ENCODE results near the gene TM4SF18.

The TM4SF18 gene

DNA sequence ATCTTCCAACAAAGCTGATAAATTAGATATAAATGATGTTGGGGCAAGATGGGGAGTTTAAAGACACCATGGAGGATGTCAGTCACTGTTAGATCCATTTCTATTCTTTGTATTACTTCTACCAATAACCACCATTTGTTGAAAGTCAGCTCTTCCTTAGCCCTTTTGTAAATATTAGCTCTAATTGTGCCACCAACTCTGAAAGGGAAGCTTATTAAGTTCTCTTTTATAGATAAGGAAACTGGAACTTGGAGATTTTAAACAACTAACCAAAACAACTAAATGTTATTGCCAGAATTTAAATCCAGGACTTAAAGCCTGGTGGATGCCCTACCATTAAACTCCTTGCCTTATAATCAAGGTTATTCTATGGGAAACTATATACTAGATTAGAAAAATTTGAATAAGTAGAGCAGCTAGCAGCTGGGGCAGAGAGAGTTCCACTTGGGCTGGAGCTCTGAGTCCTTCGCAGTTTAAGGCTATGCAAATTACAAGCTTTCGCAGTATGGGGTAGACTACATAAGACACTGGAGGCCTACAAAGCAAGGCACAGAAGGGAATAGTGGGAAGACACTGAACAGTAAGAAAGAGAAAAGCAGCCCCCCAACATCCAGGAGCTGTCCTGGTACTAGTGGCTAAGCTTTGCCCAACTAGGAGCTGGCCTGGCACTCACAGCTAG lies 52.6 kb downstream of the TM4SF18 start:
- no peak for ATAC-seq
- TF ChIP-seq OSR1 (CRISPR knock-in tag; IDR thresholded peaks at IDR 0.05): no peak
- TF ChIP-seq, protein P1, sequence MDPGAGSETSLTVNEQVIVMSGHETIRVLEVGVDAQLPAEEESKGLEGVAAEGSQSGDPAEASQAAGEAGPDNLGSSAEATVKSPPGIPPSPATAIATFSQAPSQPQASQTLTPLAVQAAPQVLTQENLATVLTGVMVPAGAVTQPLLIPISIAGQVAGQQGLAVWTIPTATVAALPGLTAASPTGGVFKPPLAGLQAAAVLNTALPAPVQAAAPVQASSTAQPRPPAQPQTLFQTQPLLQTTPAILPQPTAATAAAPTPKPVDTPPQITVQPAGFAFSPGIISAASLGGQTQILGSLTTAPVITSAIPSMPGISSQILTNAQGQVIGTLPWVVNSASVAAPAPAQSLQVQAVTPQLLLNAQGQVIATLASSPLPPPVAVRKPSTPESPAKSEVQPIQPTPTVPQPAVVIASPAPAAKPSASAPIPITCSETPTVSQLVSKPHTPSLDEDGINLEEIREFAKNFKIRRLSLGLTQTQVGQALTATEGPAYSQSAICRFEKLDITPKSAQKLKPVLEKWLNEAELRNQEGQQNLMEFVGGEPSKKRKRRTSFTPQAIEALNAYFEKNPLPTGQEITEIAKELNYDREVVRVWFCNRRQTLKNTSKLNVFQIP (CRISPR knock-in tag; IDR thresholded peaks at IDR 0.05; ENCODE audit: borderline replicate concordance, low read depth): no peak
- TF ChIP-seq ZNF70 (CRISPR knock-in tag; IDR thresholded peaks at IDR 0.05): no peak
- TF ChIP-seq ISL1 (CRISPR knock-in tag; IDR thresholded peaks at IDR 0.05): no peak
- TF ChIP-seq, protein P2, sequence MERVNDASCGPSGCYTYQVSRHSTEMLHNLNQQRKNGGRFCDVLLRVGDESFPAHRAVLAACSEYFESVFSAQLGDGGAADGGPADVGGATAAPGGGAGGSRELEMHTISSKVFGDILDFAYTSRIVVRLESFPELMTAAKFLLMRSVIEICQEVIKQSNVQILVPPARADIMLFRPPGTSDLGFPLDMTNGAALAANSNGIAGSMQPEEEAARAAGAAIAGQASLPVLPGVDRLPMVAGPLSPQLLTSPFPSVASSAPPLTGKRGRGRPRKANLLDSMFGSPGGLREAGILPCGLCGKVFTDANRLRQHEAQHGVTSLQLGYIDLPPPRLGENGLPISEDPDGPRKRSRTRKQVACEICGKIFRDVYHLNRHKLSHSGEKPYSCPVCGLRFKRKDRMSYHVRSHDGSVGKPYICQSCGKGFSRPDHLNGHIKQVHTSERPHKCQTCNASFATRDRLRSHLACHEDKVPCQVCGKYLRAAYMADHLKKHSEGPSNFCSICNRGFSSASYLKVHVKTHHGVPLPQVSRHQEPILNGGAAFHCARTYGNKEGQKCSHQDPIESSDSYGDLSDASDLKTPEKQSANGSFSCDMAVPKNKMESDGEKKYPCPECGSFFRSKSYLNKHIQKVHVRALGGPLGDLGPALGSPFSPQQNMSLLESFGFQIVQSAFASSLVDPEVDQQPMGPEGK (CRISPR knock-in tag; IDR thresholded peaks at IDR 0.05; ENCODE audit: borderline replicate concordance): no peak
- no peak for TF ChIP-seq ZFP3 (CRISPR knock-in tag; IDR thresholded peaks at IDR 0.05)
- no peak for TF ChIP-seq ZC3H10 (CRISPR knock-in tag; IDR thresholded peaks at IDR 0.05)
- TF ChIP-seq CSDC2 (CRISPR knock-in tag; IDR thresholded peaks at IDR 0.05): no peak

DNA sequence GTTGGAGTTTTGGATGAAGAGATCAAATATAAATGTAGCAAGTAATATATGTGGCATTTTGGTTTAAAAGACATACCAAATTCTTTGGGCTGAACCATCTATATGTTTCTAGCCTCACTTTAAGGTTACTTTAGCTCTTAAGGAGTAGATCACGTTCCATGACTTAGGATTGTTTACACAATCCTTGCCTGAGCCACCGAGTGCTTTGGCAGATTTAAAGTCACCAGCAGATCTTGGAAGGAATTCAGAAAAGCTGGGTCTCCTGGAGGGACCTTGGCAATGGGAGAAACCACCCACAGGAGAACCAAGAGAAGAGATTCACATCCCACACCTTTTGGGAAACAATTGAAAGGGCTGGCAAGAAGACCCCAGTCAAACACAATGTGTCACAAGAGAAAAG lies 54.5 kb downstream of the TM4SF18 start:
- TF ChIP-seq ZFP30 (CRISPR knock-in tag; IDR thresholded peaks at IDR 0.05) (no peak), OSR1 (CRISPR knock-in tag; IDR thresholded peaks at IDR 0.05) (no peak), ZNF8 (CRISPR knock-in tag; IDR thresholded peaks at IDR 0.05) (no peak), SNAI2 (CRISPR knock-in tag; IDR thresholded peaks at IDR 0.05) (no peak), ZC3H10 (CRISPR knock-in tag; IDR thresholded peaks at IDR 0.05) (no peak), BACH2 (CRISPR knock-in tag; IDR thresholded peaks at IDR 0.05; ENCODE audit: borderline replicate concordance) (no peak), PPARA (CRISPR knock-in tag; IDR thresholded peaks at IDR 0.05; ENCODE audit: borderline replicate concordance) (no peak), CSDC2 (CRISPR knock-in tag; IDR thresholded peaks at IDR 0.05) (no peak), TOX (CRISPR knock-in tag; IDR thresholded peaks at IDR 0.05; ENCODE audit: borderline replicate concordance) (no peak)
- ATAC-seq: no peak

DNA sequence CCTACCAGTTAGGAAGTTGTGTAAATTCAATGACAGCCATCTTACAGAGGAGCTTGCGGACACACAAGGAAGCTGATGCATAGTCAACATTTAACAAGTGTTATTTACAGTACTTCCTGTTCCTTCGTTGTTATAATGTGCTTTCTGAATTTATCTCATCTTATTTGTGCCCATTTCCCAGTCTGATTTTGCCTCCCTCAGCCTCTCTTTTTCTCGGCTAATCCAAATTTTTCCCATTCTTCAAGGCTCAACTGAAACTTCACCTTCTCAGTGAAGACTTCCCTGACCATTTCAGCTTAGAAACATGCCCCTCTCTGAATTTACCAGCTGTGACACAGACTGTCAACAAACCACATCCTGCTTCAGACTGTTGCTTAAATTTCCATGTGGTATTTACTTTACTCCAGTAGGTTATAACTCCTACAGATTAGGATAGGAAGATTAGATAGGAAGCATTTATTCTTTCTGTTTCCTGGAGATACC lies 56.1 kb downstream of the TM4SF18 start:
- TF ChIP-seq, protein P3, sequence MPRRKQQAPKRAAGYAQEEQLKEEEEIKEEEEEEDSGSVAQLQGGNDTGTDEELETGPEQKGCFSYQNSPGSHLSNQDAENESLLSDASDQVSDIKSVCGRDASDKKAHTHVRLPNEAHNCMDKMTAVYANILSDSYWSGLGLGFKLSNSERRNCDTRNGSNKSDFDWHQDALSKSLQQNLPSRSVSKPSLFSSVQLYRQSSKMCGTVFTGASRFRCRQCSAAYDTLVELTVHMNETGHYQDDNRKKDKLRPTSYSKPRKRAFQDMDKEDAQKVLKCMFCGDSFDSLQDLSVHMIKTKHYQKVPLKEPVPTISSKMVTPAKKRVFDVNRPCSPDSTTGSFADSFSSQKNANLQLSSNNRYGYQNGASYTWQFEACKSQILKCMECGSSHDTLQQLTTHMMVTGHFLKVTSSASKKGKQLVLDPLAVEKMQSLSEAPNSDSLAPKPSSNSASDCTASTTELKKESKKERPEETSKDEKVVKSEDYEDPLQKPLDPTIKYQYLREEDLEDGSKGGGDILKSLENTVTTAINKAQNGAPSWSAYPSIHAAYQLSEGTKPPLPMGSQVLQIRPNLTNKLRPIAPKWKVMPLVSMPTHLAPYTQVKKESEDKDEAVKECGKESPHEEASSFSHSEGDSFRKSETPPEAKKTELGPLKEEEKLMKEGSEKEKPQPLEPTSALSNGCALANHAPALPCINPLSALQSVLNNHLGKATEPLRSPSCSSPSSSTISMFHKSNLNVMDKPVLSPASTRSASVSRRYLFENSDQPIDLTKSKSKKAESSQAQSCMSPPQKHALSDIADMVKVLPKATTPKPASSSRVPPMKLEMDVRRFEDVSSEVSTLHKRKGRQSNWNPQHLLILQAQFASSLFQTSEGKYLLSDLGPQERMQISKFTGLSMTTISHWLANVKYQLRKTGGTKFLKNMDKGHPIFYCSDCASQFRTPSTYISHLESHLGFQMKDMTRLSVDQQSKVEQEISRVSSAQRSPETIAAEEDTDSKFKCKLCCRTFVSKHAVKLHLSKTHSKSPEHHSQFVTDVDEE (CRISPR knock-in tag; IDR thresholded peaks at IDR 0.05): no peak
- no peak for TF ChIP-seq RARB (CRISPR knock-in tag; IDR thresholded peaks at IDR 0.05)
- TF ChIP-seq, protein P1 (CRISPR knock-in tag; IDR thresholded peaks at IDR 0.05; ENCODE audit: borderline replicate concordance, low read depth): no peak
- no peak for TF ChIP-seq CSDC2 (CRISPR knock-in tag; IDR thresholded peaks at IDR 0.05)
- ATAC-seq: no peak

DNA sequence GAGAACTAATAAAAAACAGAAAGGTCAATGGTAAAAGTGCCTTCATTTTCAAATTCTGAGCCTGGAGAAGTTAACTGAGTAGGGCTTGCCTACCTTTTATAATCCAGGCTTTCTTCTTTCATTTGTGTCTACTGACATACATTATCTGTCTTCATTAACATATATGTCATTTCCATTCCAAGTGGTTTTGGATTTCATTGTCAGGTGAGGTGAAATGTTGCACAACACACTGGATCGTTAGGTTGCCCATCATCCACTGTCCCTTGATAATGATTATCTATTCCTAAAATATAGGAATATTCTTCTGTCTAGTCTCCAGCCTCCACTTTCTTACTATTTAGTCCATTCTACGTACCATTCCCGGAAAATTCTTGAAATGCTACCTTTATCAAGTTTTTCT lies 56.8 kb downstream of the TM4SF18 start:
- TF ChIP-seq TCF4 (CRISPR knock-in tag; IDR thresholded peaks at IDR 0.05; ENCODE audit: borderline replicate concordance): no peak
- no peak for TF ChIP-seq SNAI2 (CRISPR knock-in tag; IDR thresholded peaks at IDR 0.05)
- ATAC-seq: no peak

DNA sequence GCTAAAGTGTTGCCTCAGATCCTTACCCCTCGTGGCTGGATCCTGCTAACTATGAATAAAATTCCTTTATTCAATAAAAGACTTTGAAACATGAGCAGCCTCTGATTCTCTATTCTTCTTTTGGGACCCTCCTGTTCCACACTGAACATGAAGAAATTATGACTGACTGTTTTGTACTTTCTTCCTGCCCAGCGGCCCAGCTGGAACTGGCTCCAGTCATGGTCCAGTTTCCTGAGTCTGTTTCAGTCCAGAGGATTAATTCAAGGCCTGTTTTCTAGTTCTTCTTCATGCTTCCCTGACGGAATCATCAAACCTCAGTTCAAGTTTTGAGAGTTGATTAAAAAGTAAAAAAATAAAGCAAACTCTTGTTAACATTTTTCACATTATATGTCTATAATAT lies 59.2 kb downstream of the TM4SF18 start:
- no peak for ATAC-seq

More for the DNA sequence above, 59.2 kb downstream of the TM4SF18 start:
- no peak for TF ChIP-seq CSDC2 (CRISPR knock-in tag; IDR thresholded peaks at IDR 0.05)
- no peak for TF ChIP-seq TCF4 (CRISPR knock-in tag; IDR thresholded peaks at IDR 0.05; ENCODE audit: borderline replicate concordance)
- TF ChIP-seq, protein P4, sequence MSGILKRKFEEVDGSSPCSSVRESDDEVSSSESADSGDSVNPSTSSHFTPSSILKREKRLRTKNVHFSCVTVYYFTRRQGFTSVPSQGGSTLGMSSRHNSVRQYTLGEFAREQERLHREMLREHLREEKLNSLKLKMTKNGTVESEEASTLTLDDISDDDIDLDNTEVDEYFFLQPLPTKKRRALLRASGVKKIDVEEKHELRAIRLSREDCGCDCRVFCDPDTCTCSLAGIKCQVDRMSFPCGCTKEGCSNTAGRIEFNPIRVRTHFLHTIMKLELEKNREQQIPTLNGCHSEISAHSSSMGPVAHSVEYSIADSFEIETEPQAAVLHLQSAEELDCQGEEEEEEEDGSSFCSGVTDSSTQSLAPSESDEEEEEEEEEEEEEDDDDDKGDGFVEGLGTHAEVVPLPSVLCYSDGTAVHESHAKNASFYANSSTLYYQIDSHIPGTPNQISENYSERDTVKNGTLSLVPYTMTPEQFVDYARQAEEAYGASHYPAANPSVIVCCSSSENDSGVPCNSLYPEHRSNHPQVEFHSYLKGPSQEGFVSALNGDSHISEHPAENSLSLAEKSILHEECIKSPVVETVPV (CRISPR knock-in tag; IDR thresholded peaks at IDR 0.05): no peak
- TF ChIP-seq ZNF70 (CRISPR knock-in tag; IDR thresholded peaks at IDR 0.05): no peak
- TF ChIP-seq GLIS3 (CRISPR knock-in tag; IDR thresholded peaks at IDR 0.05): no peak
- TF ChIP-seq ZFP3 (CRISPR knock-in tag; IDR thresholded peaks at IDR 0.05): no peak
- TF ChIP-seq, protein P3 (CRISPR knock-in tag; IDR thresholded peaks at IDR 0.05): no peak
